ENCODE data around the gene LRCH4.

- no peak for TF ChIP-seq USF2 (IDR thresholded peaks at IDR 0.05)
- TF ChIP-seq CTCF (IDR thresholded peaks at IDR 0.05) = peak; percentile 72
- no peak for TF ChIP-seq CEBPB (IDR thresholded peaks at IDR 0.05)
- no peak for TF ChIP-seq POLR2A (IDR thresholded peaks at IDR 0.05; ENCODE audit: low read length)
- no peak for TF ChIP-seq MAFK (IDR thresholded peaks at IDR 0.05; ENCODE audit: partially characterized antibody)
- TF ChIP-seq ZFP36 (IDR thresholded peaks at IDR 0.05; ENCODE audit: borderline replicate concordance, partially characterized antibody) = no peak
- no peak for TF ChIP-seq ELK1 (IDR thresholded peaks at IDR 0.05; ENCODE audit: low read depth, low read length)
- TF ChIP-seq EP300 (IDR thresholded peaks at IDR 0.05) = no peak
- TF ChIP-seq RARB (CRISPR knock-in tag; IDR thresholded peaks at IDR 0.05) = no peak
- TF ChIP-seq REST (IDR thresholded peaks at IDR 0.05) = no peak
- no peak for TF ChIP-seq TP53 (CRISPR knock-in tag; IDR thresholded peaks at IDR 0.05)
- TF ChIP-seq GATA3 (IDR thresholded peaks at IDR 0.05; ENCODE audit: borderline replicate concordance) = no peak
- TF ChIP-seq RAD21 (conservative IDR thresholded peaks at IDR 0.05 in 1 of 2, IDR thresholded peaks at IDR 0.05 in 1 of 2) = peak; percentile 55 to 68
- no peak for TF ChIP-seq PBX3 (IDR thresholded peaks at IDR 0.05)
Measured at GRCh38 chr7:100563809-100564400, 22.0 kb downstream of the LRCH4 start.

Measured in A549 (cell line).